ENCODE measurements around the gene FAT1. TPM values are rescaled to one million over a fixed set of nuclear protein-coding genes. Genes with fewer than 3 reads are reported as not detected.
"Not testable (repeated sequence)": the region's sequence is repeated elsewhere in the genome, so short reads cannot be mapped to it uniquely, and the experiment has no call there.

The FAT1 gene
- 61.8 TPM for total RNA-seq
- long read RNA-seq, partial matches to known transcripts, result 0 of 2 reads
- long read RNA-seq, other reads (novel, unspliced or antisense), result 2 of 2 reads

- peak; percentile 83 for DNase-seq
These were observed at the start of gene FAT1 for GRCh38 chr4:186723292-186724057. Gene FAT1 (minus strand): TSS chr4:186723856. CDS start chr4:186709827, 14,029 bp downstream.

GRCh38 chr4:186772936-186773487, 49.4 kb upstream of the FAT1 start:
- DNase-seq (no peak), ATAC-seq (no peak)
- intact Hi-C loops (cut with micrococcal nuclease), result no loop called here

More at GRCh38 chr4:186723292-186724057, at the start of gene FAT1:
- peak; percentile 64 for ATAC-seq
- intact Hi-C loops (cut with micrococcal nuclease), result loop anchor here (2.0 kb wide), 1 partner anchor 55 kb away; no protein-coding TSS in a partner anchor

- intact Hi-C loops (cut with micrococcal nuclease), result no loop called here
- no peak for DNase-seq
- ATAC-seq, result no peak
These were observed 48.0 kb upstream of the FAT1 start for GRCh38 chr4:186771624-186772023.

GRCh38 chr4:186770481-186771175, 47.0 kb upstream of the FAT1 start:
- DNase-seq (no peak), ATAC-seq (no peak)
- intact Hi-C loops (cut with micrococcal nuclease), result no loop called here

- DNase-seq, result no peak
These were observed 44.1 kb upstream of the FAT1 start for GRCh38 chr4:186767794-186768193.

GRCh38 chr4:186765673-186766546, 42.3 kb upstream of the FAT1 start:
- ATAC-seq, result no peak

More at GRCh38 chr4:186767794-186768193, 44.1 kb upstream of the FAT1 start:
- no peak for ATAC-seq
- intact Hi-C loops (cut with micrococcal nuclease), result no loop called here

GRCh38 chr4:186765138-186765537, 41.5 kb upstream of the FAT1 start:
- no peak for DNase-seq
- ATAC-seq, result no peak
- intact Hi-C loops (cut with micrococcal nuclease), result no loop called here

More at GRCh38 chr4:186765673-186766546, 42.3 kb upstream of the FAT1 start:
- intact Hi-C loops (cut with micrococcal nuclease), result no loop called here
- DNase-seq, result no peak

GRCh38 chr4:186764457-186764856, 40.8 kb upstream of the FAT1 start:
- no peak for DNase-seq
- no peak for ATAC-seq
- intact Hi-C loops (cut with micrococcal nuclease), result no loop called here

GRCh38 chr4:186762865-186763264, 39.2 kb upstream of the FAT1 start:
- intact Hi-C loops (cut with micrococcal nuclease), result no loop called here
- no peak for DNase-seq
- ATAC-seq, result no peak

GRCh38 chr4:186762361-186762760, 38.7 kb upstream of the FAT1 start:
- ATAC-seq, result no peak
- DNase-seq, result no peak
- intact Hi-C loops (cut with micrococcal nuclease), result no loop called here

- ATAC-seq; DNase-seq; intact Hi-C loops (cut with micrococcal nuclease): not testable (repeated sequence)
These were observed 38.3 kb upstream of the FAT1 start for GRCh38 chr4:186761956-186762355.

GRCh38 chr4:186761393-186761792, 37.7 kb upstream of the FAT1 start:
- DNase-seq (no peak), ATAC-seq (peak; percentile 84)
- intact Hi-C loops (cut with micrococcal nuclease), result no loop called here

- intact Hi-C loops (cut with micrococcal nuclease), result no loop called here
- ATAC-seq (no peak), DNase-seq (no peak)
These were observed 36.9 kb upstream of the FAT1 start for GRCh38 chr4:186760576-186760975.

GRCh38 chr4:186759990-186760389, 36.3 kb upstream of the FAT1 start:
- ATAC-seq, result no peak
- intact Hi-C loops (cut with micrococcal nuclease), result no loop called here
- no peak for DNase-seq

GRCh38 chr4:186758929-186759682, 35.5 kb upstream of the FAT1 start:
- ATAC-seq (no peak), DNase-seq (no peak)
- intact Hi-C loops (cut with micrococcal nuclease), result no loop called here

- DNase-seq (no peak), ATAC-seq (no peak)
- intact Hi-C loops (cut with micrococcal nuclease), result no loop called here
These were observed 34.2 kb upstream of the FAT1 start for GRCh38 chr4:186757696-186758355.

- ATAC-seq; intact Hi-C loops (cut with micrococcal nuclease); DNase-seq: not testable (repeated sequence)
These were observed 32.9 kb upstream of the FAT1 start for GRCh38 chr4:186756550-186756949.
